ENCODE data around the gene KCNH8. TPM values are rescaled to one million over a fixed set of nuclear protein-coding genes. Genes with fewer than 3 reads are reported as not detected.

The KCNH8 gene
- total RNA-seq, 6 experiments from 2014 or later = not detected

DNA sequence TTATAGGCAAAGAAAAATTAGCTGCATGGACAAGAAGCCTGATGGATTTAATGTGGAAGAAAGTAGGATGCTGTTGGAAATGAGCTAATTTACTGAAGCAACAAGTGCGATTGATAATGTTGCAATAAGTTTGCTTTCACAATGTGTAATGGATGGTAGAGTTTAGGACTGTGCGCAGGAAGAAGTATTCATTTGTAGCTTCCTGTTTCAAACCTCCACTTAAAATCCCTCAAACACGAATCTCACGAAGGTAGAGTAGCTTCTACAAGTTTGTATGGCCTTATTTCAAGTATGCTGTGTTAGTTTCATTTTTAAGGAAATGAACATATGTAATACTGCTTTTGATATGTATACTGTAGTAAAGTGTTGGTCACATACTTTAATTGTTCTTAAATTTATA is 42.3 kb downstream of the KCNH8 start:
- Histone ChIP-seq H3K4me3 (no peak overlapping the region), H3K4me1 (no peaks in the 10 kb centered on the region), H3K27ac (no peak overlapping the region), H3K9me3 (no peaks in the 10 kb centered on the region), H3K36me3 (no peaks in the 10 kb centered on the region), H3K27me3 (no peaks in the 10 kb centered on the region)
- no peak for TF ChIP-seq POLR2A (IDR thresholded peaks at IDR 0.05)
- no peak for TF ChIP-seq CTCF (IDR thresholded peaks at IDR 0.05)
- intact Hi-C loops (cut with DNase I) = no loop called here
- ATAC-seq (no peak), DNase-seq (no peak)
- 39% methylated on average over 4 of the region's 4 CpGs for WGBS (ENCODE audit: insufficient coverage, low coverage, low lambda C conversion rate, missing lambda C conversion rate)

GRCh38 chr3:19199131-19199530 is 50.8 kb downstream of the KCNH8 start:
- WGBS (ENCODE audit: insufficient coverage, low coverage, low lambda C conversion rate, missing lambda C conversion rate) = 35% methylated on average over 2 of the region's 2 CpGs
- H3K9me3 ChIP-seq = no peaks in the 10 kb centered on the region
- no peak for TF ChIP-seq POLR2A (IDR thresholded peaks at IDR 0.05)
- no peak for TF ChIP-seq CTCF (IDR thresholded peaks at IDR 0.05)
- H3K4me3 ChIP-seq = no peak overlapping the region
- no peaks in the 10 kb centered on the region for H3K36me3 ChIP-seq
- H3K27me3 ChIP-seq = no peaks in the 10 kb centered on the region
- no peaks in the 10 kb centered on the region for H3K4me1 ChIP-seq
- ATAC-seq (no peak), DNase-seq (no peak)
- no peak overlapping the region for H3K27ac ChIP-seq
- intact Hi-C loops (cut with DNase I) = no loop called here

DNA sequence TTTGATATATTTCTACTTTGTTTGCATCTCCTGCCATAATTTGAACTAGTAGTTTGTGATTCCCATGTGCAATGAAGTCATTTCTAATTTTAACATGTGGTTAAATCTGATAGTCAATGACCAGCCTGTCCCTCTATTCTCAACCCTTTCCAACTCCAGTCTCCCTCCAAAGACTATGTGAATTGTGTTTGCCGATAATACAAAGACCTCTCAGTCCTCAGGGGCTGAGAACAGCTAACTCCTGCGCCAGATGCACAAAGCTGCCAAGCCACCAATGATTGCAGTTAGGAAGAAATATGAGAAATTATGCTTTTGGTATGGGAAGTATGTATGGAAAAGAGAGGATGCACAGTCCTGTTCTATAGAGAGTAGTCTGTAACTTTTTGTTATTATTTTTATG is 54.0 kb downstream of the KCNH8 start:
- Histone ChIP-seq H3K4me3 (no peak overlapping the region), H3K36me3 (no peaks in the 10 kb centered on the region), H3K4me1 (no peaks in the 10 kb centered on the region), H3K27me3 (no peaks in the 10 kb centered on the region), H3K27ac (no peak overlapping the region), H3K9me3 (no peaks in the 10 kb centered on the region)
- DNase-seq (no peak), ATAC-seq (no peak)
- intact Hi-C loops (cut with DNase I) = no loop called here
- no peak for TF ChIP-seq POLR2A (IDR thresholded peaks at IDR 0.05)
- no peak for TF ChIP-seq CTCF (IDR thresholded peaks at IDR 0.05)
- WGBS (ENCODE audit: insufficient coverage, low coverage, low lambda C conversion rate, missing lambda C conversion rate) = 79% methylated on average over 2 of the region's 2 CpGs

DNA sequence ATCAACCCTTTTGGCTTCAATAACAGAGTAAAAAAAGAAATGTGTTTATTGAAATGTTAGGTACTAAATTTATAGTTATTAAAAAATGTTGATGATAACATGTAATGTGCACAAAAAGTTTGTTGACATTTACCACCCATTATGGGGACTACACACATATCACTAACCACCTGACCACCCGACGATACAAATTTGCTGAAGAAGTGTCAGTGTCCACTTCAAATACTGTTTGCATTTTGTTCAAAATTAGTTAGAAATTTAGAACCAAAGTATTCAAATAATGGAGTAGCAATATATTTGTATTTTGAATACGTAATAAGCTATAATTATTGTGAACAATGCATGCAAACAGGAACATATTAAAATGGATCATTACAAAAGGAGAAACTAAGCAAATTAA is 54.4 kb downstream of the KCNH8 start:
- no peak overlapping the region for H3K27ac ChIP-seq
- DNase-seq (no peak), ATAC-seq (no peak)
- no peaks in the 10 kb centered on the region for H3K27me3 ChIP-seq
- WGBS (ENCODE audit: insufficient coverage, low coverage, low lambda C conversion rate, missing lambda C conversion rate) = 55% methylated on average over 3 of the region's 3 CpGs
- intact Hi-C loops (cut with DNase I) = no loop called here
- H3K4me3 ChIP-seq = no peak overlapping the region
- H3K4me1 ChIP-seq = no peaks in the 10 kb centered on the region
- TF ChIP-seq CTCF (IDR thresholded peaks at IDR 0.05) (no peak), POLR2A (IDR thresholded peaks at IDR 0.05) (no peak)
- H3K9me3 ChIP-seq = no peaks in the 10 kb centered on the region
- H3K36me3 ChIP-seq = no peaks in the 10 kb centered on the region

DNA sequence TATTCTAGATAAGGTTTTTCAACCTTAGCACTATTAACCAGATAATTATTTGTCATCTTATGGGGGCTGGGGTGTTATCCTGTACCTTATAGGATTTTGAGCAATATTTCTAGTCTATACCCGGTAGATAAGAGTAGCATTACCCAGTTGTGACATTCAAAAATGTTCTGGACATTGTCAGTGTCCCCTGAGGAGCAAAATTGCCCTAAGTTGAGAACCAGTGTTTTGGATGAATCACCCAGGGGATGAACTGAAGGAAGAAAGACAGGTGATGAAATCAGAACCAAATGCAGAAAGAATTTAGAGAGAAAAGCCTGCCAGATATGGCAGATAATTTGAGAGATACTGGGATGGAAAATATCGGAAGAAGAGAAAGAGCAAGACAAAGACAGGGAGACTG is 58.2 kb downstream of the KCNH8 start:
- H3K27ac ChIP-seq = no peak overlapping the region
- H3K4me3 ChIP-seq = no peak overlapping the region
- no peak for DNase-seq
- H3K36me3 ChIP-seq = no peaks in the 10 kb centered on the region
- no peaks in the 10 kb centered on the region for H3K4me1 ChIP-seq
- no peak for TF ChIP-seq CTCF (IDR thresholded peaks at IDR 0.05)
- TF ChIP-seq POLR2A (IDR thresholded peaks at IDR 0.05) = no peak
- ATAC-seq = no peak
- 45% methylated on average over 2 of the region's 2 CpGs for WGBS (ENCODE audit: insufficient coverage, low coverage, low lambda C conversion rate, missing lambda C conversion rate)
- no peaks in the 10 kb centered on the region for H3K27me3 ChIP-seq
- H3K9me3 ChIP-seq = no peaks in the 10 kb centered on the region
- intact Hi-C loops (cut with DNase I) = no loop called here

All from right lobe of liver (tissue), 6 donors.